SU-DHL-6 (cell line): ENCODE results near the gene KIF15.
"Not testable (repeated sequence)": the region's sequence is repeated elsewhere in the genome, so short reads cannot be mapped to it uniquely, and the experiment has no call there.

Source experiments
- CTCF ChIP-seq: fragments of 200-600 bp; sonication (generic); IDR thresholded peaks from one replicate; pipeline ENCODE4 v1.5.1; 2017; ENCODE audit warnings: antibody characterized with exemption, mild to moderate bottlenecking, low read length, moderate library complexity; ENCODE audit not compliant: insufficient read depth, poor library complexity, severe bottlenecking
- EZH2phosphoT487 ChIP-seq: fragments of 200-600 bp; sonication (generic), shearing (Covaris generic); conservative IDR thresholded peaks from 2 replicates; pipeline ENCODE4 v1.6.1; 2018; ENCODE audit warnings: mild to moderate bottlenecking, antibody characterized with exemption, low read length, moderate library complexity, mixed read lengths

GRCh38 chr3:44816334-44816733 is 54.7 kb downstream of the KIF15 start:
- not testable (repeated sequence) for TF ChIP-seq CTCF, EZH2phosphoT487
